ENCODE data around the gene HTRA3.

Gene HTRA3

GRCh38 chr4:8270418-8270771, 841 bp downstream of the HTRA3 start:
- no peak for DNase-seq

GRCh38 chr4:8270912-8271815, 1.6 kb downstream of the HTRA3 start:
- DNase-seq, result no peak

- DNase-seq, result no peak
These were observed 2.3 kb downstream of the HTRA3 start for GRCh38 chr4:8271821-8272220.

GRCh38 chr4:8272472-8273428, 3.2 kb downstream of the HTRA3 start:
- no peak for DNase-seq

GRCh38 chr4:8273450-8273849, 3.9 kb downstream of the HTRA3 start:
- DNase-seq, result no peak

GRCh38 chr4:8274066-8274652, 4.6 kb downstream of the HTRA3 start:
- no peak for DNase-seq

- DNase-seq, result no peak
These were observed 5.4 kb downstream of the HTRA3 start for GRCh38 chr4:8274765-8275547.

- DNase-seq, result no peak
These were observed 6.0 kb downstream of the HTRA3 start for GRCh38 chr4:8275548-8275910.

GRCh38 chr4:8276358-8277240, 7.0 kb downstream of the HTRA3 start:
- DNase-seq, result no peak

- DNase-seq, result no peak
These were observed 7.9 kb downstream of the HTRA3 start for GRCh38 chr4:8277356-8278008.

- DNase-seq, result no peak
These were observed 8.4 kb downstream of the HTRA3 start for GRCh38 chr4:8278009-8278395.

- no peak for DNase-seq
These were observed 9.1 kb downstream of the HTRA3 start for GRCh38 chr4:8278421-8279287.

- DNase-seq, result no peak
These were observed 10.0 kb downstream of the HTRA3 start for GRCh38 chr4:8279321-8280157.

- no peak for DNase-seq
These were observed 10.8 kb downstream of the HTRA3 start for GRCh38 chr4:8280158-8280875.

GRCh38 chr4:8280876-8281440, 11.4 kb downstream of the HTRA3 start:
- DNase-seq, result no peak

GRCh38 chr4:8281519-8282133, 12.1 kb downstream of the HTRA3 start:
- no peak for DNase-seq

GRCh38 chr4:8282134-8282641, 12.6 kb downstream of the HTRA3 start:
- DNase-seq, result no peak
